DND-41 (cell line): ENCODE data around the gene MED12L.

Source experiments
- ATAC-seq: fragments of 200-7000 bp; cut with Tn5 transposase; 3 replicates; pipeline ENCODE4 v1.9.1; 2021; ENCODE audit warnings: low read depth; ENCODE audit not compliant: insufficient read depth
- DNase-seq: peaks from one replicate; pipeline ENCODE4 v3.0.0-alpha.2; 2020
- H2AFZ ChIP-seq: 2 replicates; pipeline ENCODE4 v1.6.0; 2012; ENCODE audit warnings: low read depth, low read length
- H3K27ac ChIP-seq: 2 replicates; pipeline ENCODE4 v1.5.1; 2012; ENCODE audit warnings: low read length, inconsistent platforms
- H3K27me3 ChIP-seq: fragments of 200-600 bp; sonication (generic); 2 replicates; pipeline ENCODE4 v1.6.0; 2012; ENCODE audit warnings: low read length, mild to moderate bottlenecking, inconsistent platforms; ENCODE audit not compliant: insufficient read depth, poor library complexity
- H3K36me3 ChIP-seq: 2 replicates; pipeline ENCODE4 v1.5.1; 2012; ENCODE audit warnings: low read length, inconsistent platforms; ENCODE audit not compliant: insufficient read depth
- H3K4me1 ChIP-seq: 2 replicates; pipeline ENCODE4 v1.5.1; 2012; ENCODE audit warnings: mild to moderate bottlenecking, low read length; ENCODE audit not compliant: insufficient read depth
- H3K4me2 ChIP-seq: 2 replicates; pipeline ENCODE4 v1.6.0; 2012; ENCODE audit warnings: mild to moderate bottlenecking, moderate library complexity, low read length, inconsistent platforms; ENCODE audit not compliant: insufficient read depth
- H3K4me3 ChIP-seq, 2 experiments: fragments of 200-600 bp in 1 of 2; shearing (Covaris generic) in 1 of 2; 2 replicates each; pipeline ENCODE4 v1.5.1; 2012 to 2016; ENCODE audit warnings: inconsistent platforms in 2 of 2, low read length in 2 of 2, mild to moderate bottlenecking in 2 of 2, low read depth in 1 of 2, moderate library complexity in 1 of 2
- H3K79me2 ChIP-seq: 2 replicates; pipeline ENCODE4 v1.6.0; 2012; ENCODE audit warnings: low read length, inconsistent platforms; ENCODE audit not compliant: insufficient read depth
- H3K9ac ChIP-seq: 2 replicates; pipeline ENCODE4 v1.6.0; 2012; ENCODE audit warnings: low read depth, mild to moderate bottlenecking, inconsistent platforms, low read length, moderate library complexity
- H3K9me3 ChIP-seq: 2 replicates; pipeline ENCODE4 v1.5.1; 2012; ENCODE audit warnings: low read length, moderate library complexity, mild to moderate bottlenecking, inconsistent platforms; ENCODE audit not compliant: insufficient read depth, severe bottlenecking
- H4K20me1 ChIP-seq: 2 replicates; pipeline ENCODE4 v1.6.0; 2012; ENCODE audit warnings: low read length; ENCODE audit not compliant: insufficient read depth
- EZH2 ChIP-seq: IDR thresholded peaks from 3 replicates; pipeline ENCODE4 v1.6.1; 2012; ENCODE audit warnings: borderline replicate concordance, low read depth, mild to moderate bottlenecking, moderate library complexity, low read length, inconsistent platforms; ENCODE audit not compliant: severe bottlenecking
- TF ChIP-seq, protein P1 (sequence below): IDR thresholded peaks from 2 replicates; pipeline ENCODE4 v1.5.1; 2012; ENCODE audit warnings: borderline replicate concordance, low read length, moderate library complexity, mild to moderate bottlenecking; ENCODE audit not compliant: poor library complexity, severe bottlenecking; ENCODE audit errors: extremely low read depth

MED12L gene

DNA sequence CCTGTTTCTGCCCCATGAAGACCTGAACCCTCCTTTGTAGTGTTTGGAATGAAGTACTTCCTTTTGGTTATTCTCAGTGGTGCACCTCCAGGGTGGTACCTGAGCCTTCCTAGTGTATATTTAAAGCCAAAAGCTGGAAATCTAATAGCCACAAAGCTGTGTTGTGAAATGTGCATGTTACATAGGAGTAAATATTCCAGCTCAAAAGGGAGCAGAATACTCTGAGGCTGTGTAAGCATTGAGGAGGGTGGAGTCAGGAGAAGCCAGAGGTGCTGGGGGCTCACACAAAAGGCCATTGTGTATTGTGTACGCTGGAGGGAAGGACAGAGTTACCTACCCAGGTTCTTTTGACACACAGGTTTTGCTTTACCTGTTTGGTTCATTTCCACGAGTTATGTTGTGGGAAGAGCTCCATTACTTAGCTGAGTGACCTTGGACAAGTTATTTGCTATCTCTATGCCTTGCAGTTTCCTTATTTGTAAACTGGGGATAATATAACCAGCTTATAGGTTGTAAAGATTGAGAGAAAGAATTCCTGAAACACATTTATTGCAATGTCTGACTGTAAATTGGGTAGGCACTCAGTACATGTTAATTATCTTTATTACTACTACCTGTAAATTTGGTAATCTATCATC lies 92.9 kb downstream of the MED12L start:
- Histone ChIP-seq H3K4me1 (no peaks in the 10 kb centered on the region), H3K9me3 (no peaks in the 10 kb centered on the region), H3K27ac (no peak overlapping the region), H3K4me3 (no peak overlapping the region), H3K79me2 (no peaks in the 10 kb centered on the region), H3K9ac (no peak overlapping the region), H3K4me2 (no peak overlapping the region), H2AFZ (no peak overlapping the region), H3K36me3 (no peaks in the 10 kb centered on the region), H3K27me3 (no peaks in the 10 kb centered on the region), H4K20me1 (no peaks in the 10 kb centered on the region)
- DNase-seq = no peak
- ATAC-seq = no peak
- no peak for TF ChIP-seq EZH2
- TF ChIP-seq, protein P1, sequence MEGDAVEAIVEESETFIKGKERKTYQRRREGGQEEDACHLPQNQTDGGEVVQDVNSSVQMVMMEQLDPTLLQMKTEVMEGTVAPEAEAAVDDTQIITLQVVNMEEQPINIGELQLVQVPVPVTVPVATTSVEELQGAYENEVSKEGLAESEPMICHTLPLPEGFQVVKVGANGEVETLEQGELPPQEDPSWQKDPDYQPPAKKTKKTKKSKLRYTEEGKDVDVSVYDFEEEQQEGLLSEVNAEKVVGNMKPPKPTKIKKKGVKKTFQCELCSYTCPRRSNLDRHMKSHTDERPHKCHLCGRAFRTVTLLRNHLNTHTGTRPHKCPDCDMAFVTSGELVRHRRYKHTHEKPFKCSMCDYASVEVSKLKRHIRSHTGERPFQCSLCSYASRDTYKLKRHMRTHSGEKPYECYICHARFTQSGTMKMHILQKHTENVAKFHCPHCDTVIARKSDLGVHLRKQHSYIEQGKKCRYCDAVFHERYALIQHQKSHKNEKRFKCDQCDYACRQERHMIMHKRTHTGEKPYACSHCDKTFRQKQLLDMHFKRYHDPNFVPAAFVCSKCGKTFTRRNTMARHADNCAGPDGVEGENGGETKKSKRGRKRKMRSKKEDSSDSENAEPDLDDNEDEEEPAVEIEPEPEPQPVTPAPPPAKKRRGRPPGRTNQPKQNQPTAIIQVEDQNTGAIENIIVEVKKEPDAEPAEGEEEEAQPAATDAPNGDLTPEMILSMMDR = no peak

DNA sequence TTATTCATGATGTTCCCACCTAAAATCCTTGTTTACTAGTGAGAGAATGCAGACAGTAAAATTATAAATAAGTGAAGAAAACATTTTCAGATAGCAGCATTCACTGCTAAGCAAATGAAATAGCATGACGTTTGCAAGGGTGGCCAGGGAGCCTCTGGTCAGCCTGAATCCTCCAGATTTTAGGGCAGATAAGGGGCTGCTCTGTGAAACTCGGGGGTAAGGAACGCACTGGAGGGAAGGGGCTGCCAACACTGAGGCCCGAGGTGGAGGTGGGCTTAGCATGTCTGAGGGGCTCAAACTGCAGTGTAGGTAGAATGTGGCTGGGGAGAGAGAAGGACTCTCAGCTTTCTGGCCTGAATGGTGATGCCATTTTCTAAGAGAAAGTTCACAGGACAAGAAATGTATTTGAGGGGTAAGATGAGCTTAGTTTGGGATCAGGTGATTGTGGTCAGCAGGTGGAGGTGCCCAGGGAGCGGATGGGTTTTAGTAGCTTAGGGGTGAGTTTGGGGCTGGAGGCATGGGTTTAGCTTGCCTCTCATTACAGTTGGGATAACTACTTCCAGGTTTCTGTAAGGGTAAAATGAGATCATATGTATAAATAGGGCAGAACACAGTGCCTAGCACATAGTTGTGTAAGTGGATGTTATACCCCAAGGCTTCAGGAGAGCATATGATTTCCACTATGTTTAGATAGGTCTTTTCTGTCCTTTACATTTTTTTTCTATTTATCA lies 97.0 kb downstream of the MED12L start:
- H3K4me3 ChIP-seq = no peak overlapping the region
- no peak overlapping the region for H3K27ac ChIP-seq
- H3K9ac ChIP-seq = no peak overlapping the region
- DNase-seq (no peak), ATAC-seq (no peak)
- TF ChIP-seq, protein P1 = no peak
- TF ChIP-seq EZH2 = no peak
- H3K27me3 ChIP-seq = no peaks in the 10 kb centered on the region
- H3K79me2 ChIP-seq = no peaks in the 10 kb centered on the region
- no peak overlapping the region for H3K4me2 ChIP-seq
- no peaks in the 10 kb centered on the region for H4K20me1 ChIP-seq
- H3K9me3 ChIP-seq = no peaks in the 10 kb centered on the region
- no peaks in the 10 kb centered on the region for H3K4me1 ChIP-seq
- H3K36me3 ChIP-seq = no peaks in the 10 kb centered on the region
- no peak overlapping the region for H2AFZ ChIP-seq

DNA sequence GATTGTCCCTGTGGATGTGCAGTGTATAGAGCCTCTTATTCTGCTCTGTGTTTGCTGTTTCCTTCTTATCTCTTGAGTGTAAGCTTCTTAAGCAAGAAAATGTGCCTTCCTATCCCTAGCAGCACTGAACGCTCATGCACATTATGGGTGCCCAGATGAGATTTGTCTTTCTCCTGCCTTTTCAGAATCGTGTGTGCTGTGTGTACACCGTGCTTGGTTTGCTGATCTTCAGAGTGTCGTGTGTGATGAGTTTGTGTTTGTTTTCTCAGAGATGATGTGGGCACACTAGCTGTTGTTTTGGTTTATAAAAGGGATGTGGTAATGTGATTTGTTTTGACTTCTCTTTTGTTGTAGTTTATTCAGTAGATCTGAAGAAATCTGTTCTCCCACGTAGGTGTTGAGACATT lies 97.8 kb downstream of the MED12L start:
- H3K4me2 ChIP-seq = no peak overlapping the region
- H2AFZ ChIP-seq = no peak overlapping the region
- H3K27ac ChIP-seq = no peak overlapping the region
- H3K79me2 ChIP-seq = no peaks in the 10 kb centered on the region
- no peak for TF ChIP-seq EZH2
- TF ChIP-seq, protein P1 = no peak
- H3K36me3 ChIP-seq = no peaks in the 10 kb centered on the region
- no peaks in the 10 kb centered on the region for H3K9me3 ChIP-seq
- ATAC-seq = peak; percentile 33
- no peak overlapping the region for H3K9ac ChIP-seq
- no peaks in the 10 kb centered on the region for H3K27me3 ChIP-seq
- no peaks in the 10 kb centered on the region for H3K4me1 ChIP-seq
- DNase-seq = no peak
- H4K20me1 ChIP-seq = no peaks in the 10 kb centered on the region
- H3K4me3 ChIP-seq = no peak overlapping the region
